Measurements from ENCODE around the gene ZNF385D.

DNA sequence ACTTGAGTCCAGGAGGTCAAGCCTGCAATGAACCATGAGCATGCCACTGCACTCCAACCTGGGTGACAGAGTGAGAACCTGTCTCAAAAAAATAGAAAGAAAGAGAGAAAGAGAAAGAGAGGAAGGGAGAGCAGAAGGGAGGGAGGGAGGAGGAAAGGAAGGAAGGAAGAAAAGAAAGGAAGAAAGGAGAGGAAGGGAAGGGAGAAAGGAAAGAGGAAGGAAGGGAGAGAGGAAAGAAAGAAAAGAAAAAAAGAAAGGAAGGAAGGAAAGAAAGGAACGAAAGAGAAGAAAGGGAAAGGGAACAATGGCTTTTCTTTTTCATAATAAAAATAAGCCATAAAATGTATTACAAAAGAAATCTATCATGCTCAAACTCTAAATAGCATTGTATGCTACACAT, 116.9 kb downstream of the ZNF385D start:
- TF ChIP-seq EZH2 (IDR thresholded peaks at IDR 0.05): no peak
- TF ChIP-seq POLR2AphosphoS5 (IDR thresholded peaks at IDR 0.05; ENCODE audit: borderline replicate concordance, low read depth, low read length): no peak

Measured in SK-N-MC (cell line).